ENCODE data around the gene CHRNA7.
"Not testable (repeated sequence)": the region's sequence is repeated elsewhere in the genome, so short reads cannot be mapped to it uniquely, and the experiment has no call there.

Gene CHRNA7

DNA sequence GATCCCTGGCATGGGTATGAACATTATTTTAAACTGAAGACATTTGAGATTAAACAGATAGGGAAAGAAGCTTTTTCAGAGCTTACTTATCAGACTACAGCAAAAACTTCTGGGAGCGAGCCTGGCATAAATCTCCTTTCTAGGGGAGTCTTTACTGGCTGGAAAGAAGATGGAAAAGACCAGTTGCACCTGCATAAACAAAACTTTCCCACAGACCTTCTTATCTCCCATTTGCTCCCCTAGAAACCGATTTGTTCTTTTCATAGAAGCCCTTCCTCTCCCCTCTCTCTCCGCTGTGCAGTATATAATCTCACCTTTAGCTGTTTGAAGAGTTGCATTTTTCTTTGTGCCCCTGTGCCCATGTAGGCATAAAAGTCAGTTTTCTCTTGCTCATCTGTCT is 93.2 kb downstream of the CHRNA7 start:
- H3K27ac ChIP-seq (ENCODE audit: low read depth, low read length): no peak overlapping the region
- H3K4me3 ChIP-seq (ENCODE audit: low read depth in 1 of 2, low read length in 2 of 2): no peak overlapping the region
- no peak overlapping the region for H3K9ac ChIP-seq (ENCODE audit: low read length)
- H3K9me3 ChIP-seq (ENCODE audit: low read length): no peaks in the 10 kb centered on the region
- no peaks in the 10 kb centered on the region for H3K36me3 ChIP-seq (ENCODE audit: insufficient read depth, low read length)
- no peaks in the 10 kb centered on the region for H3K27me3 ChIP-seq (ENCODE audit: control insufficient read depth in 1 of 2, insufficient read depth in 2 of 2, low read length in 2 of 2)
- no peaks in the 10 kb centered on the region for H3K4me1 ChIP-seq (ENCODE audit: insufficient read depth, low read length)

- H3K27ac ChIP-seq (ENCODE audit: low read depth, low read length): no peak overlapping the region
- H3K4me3 ChIP-seq (ENCODE audit: low read depth in 1 of 2, low read length in 2 of 2): no peak overlapping the region
- no peaks in the 10 kb centered on the region for H3K36me3 ChIP-seq (ENCODE audit: insufficient read depth, low read length)
- H3K9me3 ChIP-seq (ENCODE audit: low read length): no peaks in the 10 kb centered on the region
- H3K4me1 ChIP-seq (ENCODE audit: insufficient read depth, low read length): no peaks in the 10 kb centered on the region
- H3K9ac ChIP-seq (ENCODE audit: low read length): no peak overlapping the region
- no peaks in the 10 kb centered on the region for H3K27me3 ChIP-seq (ENCODE audit: control insufficient read depth in 1 of 2, insufficient read depth in 2 of 2, low read length in 2 of 2)
Observed at GRCh38 chr15:32124726-32125125, 94.4 kb downstream of the CHRNA7 start.

- Histone ChIP-seq H3K4me1 (ENCODE audit: insufficient read depth, low read length) (no peaks in the 10 kb centered on the region), H3K27ac (ENCODE audit: low read depth, low read length) (no peak overlapping the region), H3K36me3 (ENCODE audit: insufficient read depth, low read length) (no peaks in the 10 kb centered on the region), H3K4me3 (ENCODE audit: low read depth in 1 of 2, low read length in 2 of 2) (no peak overlapping the region), H3K9ac (ENCODE audit: low read length) (no peak overlapping the region), H3K27me3 (ENCODE audit: control insufficient read depth in 1 of 2, insufficient read depth in 2 of 2, low read length in 2 of 2) (no peaks in the 10 kb centered on the region), H3K9me3 (ENCODE audit: low read length) (no peaks in the 10 kb centered on the region)
Observed at GRCh38 chr15:32125595-32125994, 95.3 kb downstream of the CHRNA7 start.

DNA sequence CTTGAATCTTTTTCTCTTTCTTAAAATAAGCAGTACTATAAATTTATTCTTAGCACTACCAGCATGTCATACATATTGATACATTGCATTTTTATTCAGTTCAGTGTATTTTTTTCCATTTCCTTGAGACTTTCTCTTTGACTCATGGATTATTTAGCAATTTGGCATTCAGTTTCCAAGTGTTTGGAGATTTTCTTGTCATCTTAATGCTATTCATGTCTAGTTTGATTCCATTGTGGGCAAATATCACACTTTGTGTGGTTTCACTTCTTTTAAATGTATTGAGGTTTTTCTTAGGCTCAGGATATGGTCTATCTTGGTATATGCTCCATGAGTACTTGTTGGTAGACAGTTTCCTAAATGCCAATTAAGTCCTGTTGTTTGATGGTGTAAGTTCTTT is 99.5 kb downstream of the CHRNA7 start:
- Histone ChIP-seq H3K27me3 (ENCODE audit: control insufficient read depth in 1 of 2, insufficient read depth in 2 of 2, low read length in 2 of 2) (no peaks in the 10 kb centered on the region), H3K4me1 (ENCODE audit: insufficient read depth, low read length) (no peaks in the 10 kb centered on the region), H3K9me3 (ENCODE audit: low read length) (no peaks in the 10 kb centered on the region), H3K4me3 (ENCODE audit: low read depth in 1 of 2, low read length in 2 of 2) (no peak overlapping the region), H3K9ac (ENCODE audit: low read length) (no peak overlapping the region), H3K36me3 (ENCODE audit: insufficient read depth, low read length) (no peaks in the 10 kb centered on the region), H3K27ac (ENCODE audit: low read depth, low read length) (no peak overlapping the region)

GRCh38 chr15:32130823-32131222 is 100.5 kb downstream of the CHRNA7 start:
- Histone ChIP-seq H3K9me3 (ENCODE audit: low read length) (no peaks in the 10 kb centered on the region), H3K27ac (ENCODE audit: low read depth, low read length) (no peak overlapping the region), H3K9ac (ENCODE audit: low read length) (no peak overlapping the region), H3K27me3 (ENCODE audit: control insufficient read depth in 1 of 2, insufficient read depth in 2 of 2, low read length in 2 of 2) (no peaks in the 10 kb centered on the region), H3K4me3 (ENCODE audit: low read depth in 1 of 2, low read length in 2 of 2) (no peak overlapping the region), H3K4me1 (ENCODE audit: insufficient read depth, low read length) (no peaks in the 10 kb centered on the region), H3K36me3 (ENCODE audit: insufficient read depth, low read length) (no peaks in the 10 kb centered on the region)

DNA sequence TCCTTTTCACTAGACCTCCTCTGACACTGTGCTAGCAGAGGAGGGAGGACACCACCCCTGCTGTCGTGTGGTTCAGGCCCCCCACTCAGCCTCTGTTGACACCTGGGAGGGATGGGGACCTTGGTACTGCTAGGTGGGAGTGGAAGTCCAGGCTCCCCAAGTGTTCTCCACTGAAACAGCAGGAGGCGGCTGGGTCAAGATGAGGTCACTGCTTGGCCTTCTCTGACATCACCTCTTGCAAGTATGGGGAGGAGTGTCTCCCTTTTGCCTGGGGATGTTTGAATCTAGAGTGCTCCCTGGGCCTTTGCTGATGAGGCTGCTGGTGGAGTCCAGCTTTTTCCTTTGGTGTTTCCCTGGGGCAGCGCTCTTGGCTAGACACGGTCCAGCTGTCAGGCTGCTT is 101.5 kb downstream of the CHRNA7 start:
- H3K27me3 ChIP-seq (ENCODE audit: control insufficient read depth in 1 of 2, insufficient read depth in 2 of 2, low read length in 2 of 2): no peaks in the 10 kb centered on the region
- H3K9ac ChIP-seq (ENCODE audit: low read length): no peak overlapping the region
- no peaks in the 10 kb centered on the region for H3K9me3 ChIP-seq (ENCODE audit: low read length)
- H3K4me1 ChIP-seq (ENCODE audit: insufficient read depth, low read length): no peaks in the 10 kb centered on the region
- no peaks in the 10 kb centered on the region for H3K36me3 ChIP-seq (ENCODE audit: insufficient read depth, low read length)
- H3K4me3 ChIP-seq (ENCODE audit: low read depth in 1 of 2, low read length in 2 of 2): no peak overlapping the region
- H3K27ac ChIP-seq (ENCODE audit: low read depth, low read length): no peak overlapping the region

DNA sequence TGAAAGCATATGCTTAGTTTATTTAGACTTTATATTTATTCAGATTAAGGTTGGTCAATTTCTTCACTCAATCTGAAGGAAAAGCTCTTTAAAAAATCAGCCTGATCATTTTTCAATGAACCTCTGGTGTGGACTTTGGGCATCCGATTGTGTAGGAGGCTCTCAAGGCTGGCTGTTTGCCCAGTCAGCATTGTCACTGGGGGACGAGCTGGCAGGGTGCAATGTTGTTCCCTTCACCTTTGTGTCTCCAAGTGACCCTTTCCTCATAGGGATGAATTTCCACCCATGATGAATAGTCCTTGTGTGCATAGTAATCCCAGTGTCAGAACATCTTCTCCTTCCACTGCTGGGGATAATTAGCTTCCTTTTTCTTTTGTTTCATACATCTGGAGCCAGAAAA is 102.5 kb downstream of the CHRNA7 start:
- Histone ChIP-seq H3K4me1 (ENCODE audit: insufficient read depth, low read length) (no peaks in the 10 kb centered on the region), H3K9ac (ENCODE audit: low read length) (no peak overlapping the region), H3K27me3 (ENCODE audit: control insufficient read depth in 1 of 2, insufficient read depth in 2 of 2, low read length in 2 of 2) (no peaks in the 10 kb centered on the region), H3K36me3 (ENCODE audit: insufficient read depth, low read length) (no peaks in the 10 kb centered on the region), H3K27ac (ENCODE audit: low read depth, low read length) (no peak overlapping the region), H3K9me3 (ENCODE audit: low read length) (no peaks in the 10 kb centered on the region), H3K4me3 (ENCODE audit: low read depth in 1 of 2, low read length in 2 of 2) (no peak overlapping the region)

GRCh38 chr15:32134842-32135241 is 104.5 kb downstream of the CHRNA7 start:
- no peak overlapping the region for H3K27ac ChIP-seq (ENCODE audit: low read depth, low read length)
- no peaks in the 10 kb centered on the region for H3K27me3 ChIP-seq (ENCODE audit: control insufficient read depth in 1 of 2, insufficient read depth in 2 of 2, low read length in 2 of 2)
- no peaks in the 10 kb centered on the region for H3K36me3 ChIP-seq (ENCODE audit: insufficient read depth, low read length)

DNA sequence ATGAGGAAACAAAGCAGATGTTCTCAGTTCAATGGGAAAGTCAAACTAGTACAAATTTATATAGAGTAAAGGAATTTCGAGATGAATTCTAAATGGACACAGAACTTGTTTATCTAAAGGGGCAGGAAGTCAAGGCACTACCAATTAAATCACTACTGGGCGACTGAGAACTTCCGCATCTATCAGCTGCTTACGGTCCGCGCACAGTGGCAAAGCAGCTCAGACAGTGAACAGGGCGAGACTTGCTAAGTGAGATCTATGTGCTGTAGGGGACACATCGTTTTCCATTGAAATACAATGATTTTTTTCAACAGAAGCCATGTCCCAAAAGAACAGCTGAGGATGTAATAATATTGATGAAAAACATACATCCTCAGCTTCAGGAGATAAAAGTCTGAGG is 105.0 kb downstream of the CHRNA7 start:
- Histone ChIP-seq H3K27ac (ENCODE audit: low read depth, low read length) (no peak overlapping the region), H3K4me1 (ENCODE audit: insufficient read depth, low read length) (no peaks in the 10 kb centered on the region), H3K36me3 (ENCODE audit: insufficient read depth, low read length) (no peaks in the 10 kb centered on the region), H3K9me3 (ENCODE audit: low read length) (no peaks in the 10 kb centered on the region), H3K27me3 (ENCODE audit: control insufficient read depth in 1 of 2, insufficient read depth in 2 of 2, low read length in 2 of 2) (no peaks in the 10 kb centered on the region), H3K9ac (ENCODE audit: low read length) (no peak overlapping the region), H3K4me3 (ENCODE audit: low read depth in 1 of 2, low read length in 2 of 2) (no peak overlapping the region)

More at GRCh38 chr15:32134842-32135241, 104.5 kb downstream of the CHRNA7 start:
- H3K4me1 ChIP-seq (ENCODE audit: insufficient read depth, low read length): no peaks in the 10 kb centered on the region
- H3K9me3 ChIP-seq (ENCODE audit: low read length): no peaks in the 10 kb centered on the region
- H3K9ac ChIP-seq (ENCODE audit: low read length): no peak overlapping the region
- no peak overlapping the region for H3K4me3 ChIP-seq (ENCODE audit: low read depth in 1 of 2, low read length in 2 of 2)

GRCh38 chr15:32145512-32145911 is 115.2 kb downstream of the CHRNA7 start:
- not testable (repeated sequence) for H3K9me3 ChIP-seq (ENCODE audit: low read length); H3K27ac ChIP-seq (ENCODE audit: low read depth, low read length); H3K9ac ChIP-seq (ENCODE audit: low read length); H3K4me1 ChIP-seq (ENCODE audit: insufficient read depth, low read length); H3K4me3 ChIP-seq (ENCODE audit: low read depth in 1 of 2, low read length in 2 of 2); H3K36me3 ChIP-seq (ENCODE audit: insufficient read depth, low read length); H3K27me3 ChIP-seq (ENCODE audit: control insufficient read depth in 1 of 2, insufficient read depth in 2 of 2, low read length in 2 of 2)

DNA sequence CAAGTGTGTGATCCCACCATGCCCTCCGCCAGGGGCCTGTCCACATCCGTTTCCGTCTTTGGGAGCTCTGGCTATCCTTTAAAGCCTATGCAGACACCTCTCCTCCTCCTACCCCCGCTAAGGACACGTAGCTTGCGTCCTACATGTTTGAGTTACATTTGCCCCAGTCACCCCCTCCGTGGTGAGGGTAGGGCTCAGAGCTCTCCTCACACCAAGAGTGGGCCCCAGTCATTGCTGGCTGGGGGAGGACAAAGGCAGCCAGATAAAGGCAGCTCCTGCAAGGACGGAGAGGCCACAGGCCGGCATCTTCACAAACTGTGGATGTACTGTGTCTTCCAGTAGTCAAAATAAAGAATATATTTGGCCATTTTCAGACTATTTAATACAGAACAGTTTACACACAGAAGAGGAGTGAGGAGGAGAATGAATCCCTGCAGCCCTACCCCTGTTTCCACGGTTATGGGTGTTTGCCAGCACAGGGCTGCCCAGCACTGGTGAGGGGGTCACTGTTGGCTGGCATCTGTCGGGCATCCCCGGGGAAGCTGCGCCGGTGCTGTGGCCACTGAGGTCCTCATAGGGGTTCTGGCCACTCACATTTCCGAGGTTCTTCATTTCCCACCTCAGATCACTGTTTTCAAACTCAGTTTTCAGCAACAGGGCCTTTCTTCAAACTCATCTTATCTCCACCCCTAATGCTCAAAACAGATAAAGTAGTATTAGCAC is 118.7 kb downstream of the CHRNA7 start:
- Histone ChIP-seq H3K9me3 (ENCODE audit: low read length) (no peaks in the 10 kb centered on the region), H3K9ac (ENCODE audit: low read length) (no peak overlapping the region), H3K36me3 (ENCODE audit: insufficient read depth, low read length) (no peaks in the 10 kb centered on the region), H3K4me3 (ENCODE audit: low read depth in 1 of 2, low read length in 2 of 2) (no peak overlapping the region), H3K4me1 (ENCODE audit: insufficient read depth, low read length) (no peaks in the 10 kb centered on the region), H3K27me3 (ENCODE audit: control insufficient read depth in 1 of 2, insufficient read depth in 2 of 2, low read length in 2 of 2) (no peaks in the 10 kb centered on the region), H3K27ac (ENCODE audit: low read depth, low read length) (no peak overlapping the region)

DNA sequence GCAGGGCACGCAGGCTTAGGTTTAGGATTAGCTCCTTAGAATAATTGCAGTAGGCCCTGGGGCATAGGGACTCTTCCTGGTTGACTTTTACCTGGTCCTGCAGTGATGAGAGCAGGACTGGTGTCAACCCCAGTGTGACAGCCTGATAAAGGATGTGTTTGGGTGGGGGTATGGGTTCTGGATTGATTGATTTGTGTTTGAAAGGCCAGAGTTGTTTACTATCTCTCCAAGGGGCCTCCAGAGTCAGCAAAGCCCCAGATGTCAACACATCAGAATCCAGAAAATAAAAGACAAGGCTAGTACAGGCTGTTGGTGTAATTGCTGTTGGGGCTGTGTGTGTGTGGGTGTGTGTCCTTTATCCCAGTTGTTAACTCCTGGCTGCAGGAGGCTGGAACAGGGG is 122.3 kb downstream of the CHRNA7 start:
- H3K36me3 ChIP-seq (ENCODE audit: insufficient read depth, low read length): no peaks in the 10 kb centered on the region
- H3K4me1 ChIP-seq (ENCODE audit: insufficient read depth, low read length): no peaks in the 10 kb centered on the region
- H3K27ac ChIP-seq (ENCODE audit: low read depth, low read length): no peak overlapping the region
- H3K27me3 ChIP-seq (ENCODE audit: control insufficient read depth in 1 of 2, insufficient read depth in 2 of 2, low read length in 2 of 2): no peaks in the 10 kb centered on the region
- H3K4me3 ChIP-seq (ENCODE audit: low read depth in 1 of 2, low read length in 2 of 2): no peak overlapping the region
- H3K9me3 ChIP-seq (ENCODE audit: low read length): no peaks in the 10 kb centered on the region
- H3K9ac ChIP-seq (ENCODE audit: low read length): no peak overlapping the region

Data from muscle layer of colon (tissue), 2 donors.